Lung (tissue), 12 donors: ENCODE results near the gene DTWD2. TPM values are rescaled to one million over a fixed set of nuclear protein-coding genes. Genes with fewer than 3 reads are reported as not detected.
"Not testable (repeated sequence)": the region's sequence is repeated elsewhere in the genome, so short reads cannot be mapped to it uniquely, and the experiment has no call there.

Experiments used
- ATAC-seq: fragments of 200-7000 bp; cut with Tn5 transposase; one replicate; pipeline ENCODE4 v1.9.1; 2020; ENCODE audit warnings: moderate number of reproducible peaks; ENCODE audit not compliant: insufficient read depth, low FRiP score
- DNase-seq, 3 donors: peaks; one replicate each; pipeline ENCODE4 v3.0.0-alpha.2; 2013 to 2017
- H3K27ac ChIP-seq, 2 donors: one replicate each; pipeline ENCODE4 v1.5.1; 2013; ENCODE audit warnings: mild to moderate bottlenecking in 2 of 2, moderate library complexity in 2 of 2, control low read depth in 1 of 2, inconsistent platforms in 1 of 2, low read depth in 1 of 2, low read length in 1 of 2
- H3K27me3 ChIP-seq, 3 donors: one replicate each; pipeline ENCODE4 v1.5.1; 2013; ENCODE audit warnings: low read length in 2 of 3; ENCODE audit not compliant: control insufficient read depth in 3 of 3, insufficient read depth in 3 of 3
- H3K36me3 ChIP-seq, 4 donors: one replicate each; pipeline ENCODE4 v1.5.1; 2013; ENCODE audit warnings: low read length in 4 of 4, mild to moderate bottlenecking in 1 of 4, moderate library complexity in 1 of 4; ENCODE audit not compliant: control insufficient read depth in 4 of 4, insufficient read depth in 4 of 4
- H3K4me1 ChIP-seq, 5 donors: one replicate each; pipeline ENCODE4 v1.5.1; 2013; ENCODE audit warnings: low read length in 5 of 5, mild to moderate bottlenecking in 2 of 5, moderate library complexity in 1 of 5; ENCODE audit not compliant: control insufficient read depth in 5 of 5, insufficient read depth in 5 of 5
- H3K4me3 ChIP-seq: one replicate; pipeline ENCODE4 v1.5.1; 2013; ENCODE audit warnings: mild to moderate bottlenecking, control low read depth, moderate library complexity
- H3K9ac ChIP-seq, 2 donors: one replicate each; pipeline ENCODE4 v1.5.1; 2013; ENCODE audit warnings: low read length in 2 of 2, control low read depth in 1 of 2; ENCODE audit not compliant: insufficient read depth in 1 of 2
- H3K9me3 ChIP-seq, 4 donors: one replicate each; pipeline ENCODE4 v1.5.1; 2013; ENCODE audit warnings: low read length in 3 of 4, mild to moderate bottlenecking in 1 of 4, moderate library complexity in 1 of 4; ENCODE audit not compliant: control insufficient read depth in 4 of 4, insufficient read depth in 3 of 4
- CTCF ChIP-seq: IDR thresholded peaks from 2 replicates; pipeline ENCODE4 v1.5.1; 2012; ENCODE audit warnings: mild to moderate bottlenecking; ENCODE audit errors: control extremely low read depth, extremely low read depth
- WGBS, 2 donors: extraction: QIAGEN DNeasy Blood & Tissue Kit; methylation state at CpG; one replicate each; pipeline ENCODE4 v1.1.7; 2013; 5-methylcytosine and 5-hydroxymethylcytosine counted together
- polyA plus RNA-seq, 2 donors: library from polyadenylated mRNA; stranded (reverse); fragments of 200-250 nt; gene quantifications; one replicate each; pipeline ENCODE4 v1.2.1, GENCODE V29; 2013
- total RNA-seq, 2 donors: library from RNA; depleted of rRNA in 1 of 2; stranded (reverse); fragments of >200 nt in 1 of 2; gene quantifications; one replicate each; pipeline ENCODE4 v1.2.1, GENCODE V29; 2014 to 2021
- donor health status: control.
- donor health status: control.
- donor health status: Bipolar disorder and iron deficiency.
- donor health status: healthy.
- donor health status: DM: yes; HTN: yes; CAD: no.

The DTWD2 gene
- total and polyA plus RNA-seq, 4 donors: 1.7 to 11.4 (median 5.2) TPM

- DNase-seq (no peak), ATAC-seq (no peak)
- H3K9me3 ChIP-seq: no peaks in the 10 kb centered on the region
- no peak overlapping the region for H3K27ac ChIP-seq
- WGBS, 2 donors: 91 to 96% methylated on average over 2 of the region's 2 CpGs
- H3K9ac ChIP-seq: no peak overlapping the region
- H3K4me3 ChIP-seq: no peak overlapping the region
- H3K27me3 ChIP-seq: no peaks in the 10 kb centered on the region
- no peak for TF ChIP-seq CTCF
- peaks cover 0 to 4% (median 0%) of the 10 kb centered on the region in 5 donors for H3K4me1 ChIP-seq
- H3K36me3 ChIP-seq: no peaks in the 10 kb centered on the region
Observed at GRCh38 chr5:118889165-118889564, 99.2 kb downstream of the DTWD2 start.

GRCh38 chr5:118888556-118888955 is 99.8 kb downstream of the DTWD2 start:
- H3K27me3 ChIP-seq: no peaks in the 10 kb centered on the region
- peaks cover 0 to 4% (median 0%) of the 10 kb centered on the region in 5 donors for H3K4me1 ChIP-seq
- no peak overlapping the region for H3K4me3 ChIP-seq
- H3K9me3 ChIP-seq: no peaks in the 10 kb centered on the region
- no peak for TF ChIP-seq CTCF
- 84 to 89% methylated on average over 2 of the region's 2 CpGs for WGBS, 2 donors
- DNase-seq (no peak), ATAC-seq (no peak)
- H3K27ac ChIP-seq: no peak overlapping the region
- H3K9ac ChIP-seq: no peak overlapping the region
- no peaks in the 10 kb centered on the region for H3K36me3 ChIP-seq

GRCh38 chr5:118883362-118883761 is 105.0 kb downstream of the DTWD2 start:
- no peaks in the 10 kb centered on the region for H3K36me3 ChIP-seq
- H3K4me3 ChIP-seq: no peak overlapping the region
- H3K9ac ChIP-seq: no peak overlapping the region
- no peaks in the 10 kb centered on the region for H3K9me3 ChIP-seq
- ATAC-seq (no peak), DNase-seq (no peak)
- no peaks in the 10 kb centered on the region for H3K4me1 ChIP-seq
- H3K27me3 ChIP-seq: no peaks in the 10 kb centered on the region
- 32 to 72% methylated on average over 2 of the region's 2 CpGs for WGBS, 2 donors
- no peak overlapping the region for H3K27ac ChIP-seq
- TF ChIP-seq CTCF: no peak

- no peak overlapping the region for H3K27ac ChIP-seq
- no peaks in the 10 kb centered on the region for H3K27me3 ChIP-seq
- H3K9me3 ChIP-seq: peaks cover 0 to 2% (median 0%) of the 10 kb centered on the region in 4 donors
- no peak for DNase-seq
- WGBS, 2 donors: 90 to 93% methylated on average over 3 of the region's 3 CpGs
- no peaks in the 10 kb centered on the region for H3K4me1 ChIP-seq
- ATAC-seq: no peak
- no peak overlapping the region for H3K4me3 ChIP-seq
- no peak overlapping the region for H3K9ac ChIP-seq
- no peak for TF ChIP-seq CTCF
- H3K36me3 ChIP-seq: no peaks in the 10 kb centered on the region
Observed at GRCh38 chr5:118882666-118883065, 105.7 kb downstream of the DTWD2 start.

- not testable (repeated sequence) for H3K4me3 ChIP-seq, H3K27ac ChIP-seq, H3K9ac ChIP-seq, H3K36me3 ChIP-seq, H3K4me1 ChIP-seq, ATAC-seq, DNase-seq, H3K27me3 ChIP-seq
- whole genome bisulfite sequencing, 2 donors: 80 to 82% methylated on average over 3 of the region's 3 CpGs
- H3K9me3 ChIP-seq: peaks cover 0 to 12% (median 7%) of the 10 kb centered on the region in 4 donors
Observed at GRCh38 chr5:118876852-118877251, 111.5 kb downstream of the DTWD2 start.
